Stromal cell of bone marrow (primary cell): ENCODE results near the gene UPP2.

ENCODE experiments used
- DNase-seq: peaks from one replicate; pipeline ENCODE4 v3.0.0-alpha.2; 2012; ENCODE audit warnings: low read depth

The UPP2 gene

DNA sequence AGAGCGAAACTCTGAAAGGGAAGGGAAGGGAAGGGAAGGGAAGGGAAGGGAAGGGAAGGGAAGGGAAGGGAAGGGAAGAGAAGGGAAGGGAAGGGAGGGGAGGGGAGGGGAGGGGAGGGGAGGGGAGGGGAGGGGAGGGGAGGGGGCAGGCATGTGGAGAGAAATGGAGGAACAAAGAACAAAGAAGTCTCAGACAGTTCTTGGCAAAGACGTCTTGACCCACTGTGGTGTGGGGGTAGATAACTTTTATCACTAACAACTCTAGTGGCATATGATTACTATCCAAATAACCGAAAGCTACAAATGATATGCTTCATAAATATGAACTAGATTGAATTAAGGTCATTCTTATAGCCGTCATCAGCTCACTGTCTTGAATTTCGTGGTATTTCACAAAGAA is 3.2 kb downstream of the UPP2 start:
- DNase-seq: no peak

DNA sequence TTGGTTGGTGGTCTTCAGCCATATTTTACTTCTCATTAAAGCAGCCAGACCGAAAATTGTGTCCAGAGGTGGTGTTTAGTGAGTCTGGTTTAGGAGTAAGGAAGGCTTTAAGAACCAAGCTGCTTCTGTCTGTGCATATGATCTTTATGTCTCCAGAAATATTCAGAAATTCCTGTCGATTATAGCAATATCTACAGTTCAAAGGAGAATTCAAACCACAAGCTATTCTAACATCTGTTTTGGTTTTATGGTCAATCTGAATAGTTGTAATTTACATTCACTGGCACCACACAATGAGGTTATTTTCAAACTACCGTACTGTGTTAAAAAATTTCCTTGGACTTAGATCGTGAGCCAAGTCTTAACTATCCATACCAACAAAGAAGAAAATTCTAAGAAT is 11.3 kb downstream of the UPP2 start:
- no peak for DNase-seq

DNA sequence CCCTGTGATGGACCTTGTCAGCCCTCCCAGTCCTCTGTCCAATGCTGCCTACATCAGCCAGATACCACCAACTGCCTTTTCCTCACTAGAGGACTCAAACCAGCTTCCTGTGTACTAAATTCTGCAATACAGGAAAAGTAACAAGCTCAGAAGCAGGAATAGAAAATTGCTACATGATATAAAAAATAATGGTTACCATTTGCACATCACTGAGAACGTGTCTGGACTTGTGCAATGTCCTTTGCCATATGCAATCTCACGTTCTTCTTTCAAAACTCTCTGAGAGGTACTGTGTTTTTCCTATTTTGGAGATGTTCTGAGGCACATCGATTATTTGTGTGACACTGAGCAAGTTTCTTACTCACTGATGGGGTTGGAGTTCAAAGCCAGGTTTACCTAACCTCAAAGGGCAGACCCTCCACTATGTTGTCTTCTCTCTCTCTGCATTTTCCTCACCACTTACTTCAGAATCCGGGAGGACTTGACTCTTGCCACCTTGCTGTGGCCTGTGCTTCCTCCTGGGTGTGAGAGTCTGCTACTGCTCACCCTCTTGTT is 12.1 kb downstream of the UPP2 start:
- DNase-seq: no peak

DNA sequence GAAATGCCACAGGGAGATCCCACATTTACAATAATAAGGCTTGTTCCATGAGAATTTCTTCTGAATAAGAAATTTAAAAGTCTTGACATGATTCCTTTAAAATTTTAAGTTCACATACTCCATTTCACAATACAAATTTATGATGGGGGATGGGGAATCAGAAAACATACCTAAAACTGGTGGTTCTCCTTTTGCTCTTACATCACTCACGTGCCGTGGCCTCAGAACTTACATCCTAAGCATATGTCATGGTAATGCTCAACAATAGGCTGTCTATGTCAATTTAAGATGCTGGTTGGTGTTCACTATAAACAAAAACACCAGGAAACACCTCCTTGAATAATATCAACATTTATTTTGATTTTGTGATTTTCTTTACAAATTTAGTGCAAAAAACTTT is 12.8 kb downstream of the UPP2 start:
- no peak for DNase-seq

DNA sequence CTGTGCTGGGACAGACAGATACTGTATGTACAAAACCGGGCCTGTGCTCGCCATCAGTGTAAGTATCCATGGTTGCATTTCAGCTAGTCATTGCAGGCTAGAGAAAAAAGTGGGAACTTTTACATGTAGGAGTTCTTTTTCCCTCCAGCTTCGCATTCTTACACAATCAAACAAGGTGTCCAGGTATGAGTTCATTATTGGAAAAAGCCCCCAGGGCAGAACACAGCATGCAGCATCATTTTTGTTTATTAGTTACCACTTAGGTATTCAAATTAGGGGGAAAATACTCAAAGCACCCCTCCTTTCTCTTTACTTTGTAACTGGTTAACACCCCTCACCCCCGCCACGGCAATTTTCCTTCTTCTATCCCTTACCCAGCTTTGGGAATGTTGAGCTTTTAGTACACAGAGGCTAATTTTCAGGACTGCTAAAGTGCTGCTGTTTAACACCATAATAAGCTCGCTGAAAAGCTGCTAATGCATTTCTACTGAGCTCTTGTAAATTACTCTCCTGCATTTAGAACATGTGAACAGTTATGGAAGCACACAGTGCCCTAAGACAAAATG is 13.6 kb downstream of the UPP2 start:
- DNase-seq: no peak

DNA sequence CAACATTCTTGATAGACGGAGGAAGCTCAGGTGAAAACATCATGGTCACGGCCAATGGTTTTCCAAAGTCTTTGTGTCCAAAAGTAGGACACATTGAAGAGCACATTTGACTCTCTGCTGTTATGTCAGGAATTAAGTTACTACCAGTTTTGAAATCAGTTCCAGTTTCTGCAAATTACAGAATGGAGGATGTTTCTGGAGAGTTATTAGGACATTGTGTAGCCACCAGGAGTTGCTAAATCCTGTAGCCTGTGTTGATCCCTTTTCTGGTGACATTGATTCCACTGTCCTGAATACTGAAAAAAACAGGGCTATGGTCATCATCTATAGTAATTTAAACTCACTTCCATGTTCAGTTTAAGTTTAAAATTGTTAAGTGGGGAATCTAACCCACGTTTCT is 15.3 kb downstream of the UPP2 start:
- no peak for DNase-seq

DNA sequence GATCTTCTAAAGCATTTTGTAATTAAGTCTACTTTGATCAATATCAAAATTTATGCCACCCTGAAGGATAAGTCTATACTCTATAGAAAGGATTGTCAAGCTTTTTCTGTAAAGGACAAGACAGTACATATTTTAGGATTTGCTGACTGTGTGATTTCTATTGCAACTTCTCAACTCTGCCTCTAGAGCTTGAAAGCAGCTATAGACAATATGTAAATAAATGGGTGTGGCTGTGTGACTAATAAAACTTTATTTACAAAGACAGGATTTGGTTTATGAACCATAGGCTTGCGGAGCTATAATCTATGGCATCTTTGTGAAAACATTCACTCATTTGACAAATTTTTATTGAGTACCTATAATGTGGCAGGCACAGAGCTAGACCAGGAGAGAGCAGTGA is 18.4 kb downstream of the UPP2 start:
- DNase-seq: no peak

DNA sequence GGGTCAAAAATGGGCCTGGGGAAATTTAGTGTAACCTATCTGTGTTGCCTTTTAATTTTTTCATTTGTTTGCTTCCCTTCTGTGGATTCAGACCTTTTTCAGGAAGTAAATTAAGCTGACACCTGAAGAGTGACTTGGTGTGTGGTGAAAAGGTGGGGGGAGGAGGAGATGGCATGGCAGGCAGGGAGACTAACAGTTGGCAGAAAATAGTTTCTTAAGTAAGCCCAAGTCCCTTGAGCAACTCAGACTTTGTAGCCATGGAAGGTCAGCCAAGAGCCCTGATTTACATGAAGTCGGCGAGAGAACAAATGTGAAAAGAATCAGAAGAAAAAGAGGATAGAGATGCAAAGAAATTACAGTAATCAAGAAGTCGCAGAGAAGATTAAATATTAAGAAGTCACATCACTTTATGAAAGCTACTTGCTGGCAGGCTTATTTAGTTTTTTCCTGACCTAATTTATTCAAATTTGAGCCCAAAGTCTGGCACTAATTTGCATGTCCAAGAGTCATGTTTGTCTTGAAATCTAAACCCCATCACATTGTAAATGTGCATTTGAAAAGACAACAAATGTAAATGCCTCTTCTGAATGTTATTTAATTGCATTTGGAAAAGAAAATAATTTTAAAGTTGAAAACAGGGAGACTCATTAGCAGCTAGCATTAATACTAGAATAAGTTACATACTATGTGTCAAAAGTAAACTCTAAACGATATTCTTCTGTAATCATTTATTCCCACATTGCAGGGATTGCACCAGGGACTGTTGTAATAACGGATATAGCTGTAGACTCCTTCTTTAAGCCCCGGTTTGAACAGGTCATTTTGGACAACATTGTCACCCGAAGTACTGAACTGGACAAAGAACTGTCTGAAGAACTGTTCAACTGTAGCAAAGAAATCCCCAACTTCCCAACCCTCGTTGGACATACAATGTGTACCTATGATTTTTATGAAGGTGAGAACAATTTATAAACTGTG is 19.3 kb downstream of the UPP2 start:
- no peak for DNase-seq

DNA sequence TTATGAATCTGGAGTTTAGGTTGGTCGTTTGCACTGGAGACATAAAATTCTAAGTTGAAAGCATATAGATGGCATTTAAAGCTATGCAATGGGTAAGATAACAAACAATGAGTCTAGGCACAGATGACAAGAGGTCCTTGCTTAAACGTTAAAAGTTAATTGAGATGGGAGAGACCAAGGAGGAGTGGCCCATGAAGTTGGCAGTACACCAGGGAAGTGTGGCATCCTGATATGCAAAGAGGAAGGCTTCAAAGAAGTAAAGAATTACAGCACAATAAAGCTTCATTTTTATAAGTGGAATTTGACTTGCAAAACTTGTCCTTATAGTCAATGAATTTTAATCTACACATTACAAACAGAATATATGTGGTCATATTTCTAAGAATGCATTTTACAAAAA is 23.2 kb downstream of the UPP2 start:
- DNase-seq: no peak

DNA sequence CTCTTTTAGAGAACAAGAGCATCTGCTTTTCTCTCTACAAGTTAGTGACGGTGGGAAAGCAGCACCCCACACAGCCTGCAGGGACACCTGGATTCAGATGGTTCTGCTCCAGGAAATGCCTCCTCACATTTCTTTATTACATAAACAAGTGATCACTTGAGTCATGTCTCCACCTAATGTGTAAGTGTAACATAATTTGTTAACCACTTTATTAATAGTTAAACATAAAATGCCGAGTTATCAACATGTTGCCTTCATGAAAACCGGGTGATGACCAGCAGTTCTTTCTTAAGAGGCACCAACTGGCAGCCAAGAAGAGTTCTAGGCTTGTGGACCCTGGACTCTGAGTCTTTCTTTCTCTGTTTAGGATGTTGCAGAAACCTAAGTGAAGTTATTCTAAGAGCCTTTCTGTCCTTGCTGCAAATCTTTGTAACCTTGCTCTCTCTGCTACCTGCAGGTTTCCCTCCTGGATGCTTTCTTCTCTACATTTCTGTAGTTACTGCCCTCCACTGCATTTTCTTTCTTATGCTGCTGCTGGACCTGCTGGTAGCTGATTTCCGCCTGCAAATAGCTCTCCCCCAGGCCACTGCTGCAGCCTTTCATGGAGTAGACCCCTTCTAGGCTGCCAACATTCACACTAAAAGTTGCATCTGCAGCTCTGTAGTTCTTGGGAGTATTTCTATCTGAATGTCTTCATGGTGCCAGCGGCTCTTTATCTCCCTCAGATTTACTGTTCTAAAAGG is 24.3 kb downstream of the UPP2 start:
- DNase-seq: no peak

DNA sequence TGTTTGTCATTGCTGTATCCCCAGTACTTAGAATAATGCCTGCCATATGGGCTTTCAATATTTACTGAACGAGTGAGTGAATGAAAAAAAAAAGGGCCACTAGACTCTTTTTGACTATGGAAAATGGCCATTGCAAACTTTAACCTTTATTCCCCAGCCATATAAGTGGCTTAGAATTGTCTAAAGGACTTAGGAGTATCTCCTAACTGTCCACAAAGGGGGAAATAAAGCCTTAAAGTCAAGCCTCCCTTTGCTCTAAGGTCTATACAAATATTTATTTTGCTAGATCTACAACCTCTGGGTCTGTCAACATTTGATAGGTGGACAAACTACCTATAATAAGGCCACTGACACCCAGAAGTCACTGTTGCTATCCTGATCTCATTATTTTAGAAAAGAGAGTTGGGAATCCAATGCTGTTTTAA is 25.7 kb downstream of the UPP2 start:
- DNase-seq: no peak

DNA sequence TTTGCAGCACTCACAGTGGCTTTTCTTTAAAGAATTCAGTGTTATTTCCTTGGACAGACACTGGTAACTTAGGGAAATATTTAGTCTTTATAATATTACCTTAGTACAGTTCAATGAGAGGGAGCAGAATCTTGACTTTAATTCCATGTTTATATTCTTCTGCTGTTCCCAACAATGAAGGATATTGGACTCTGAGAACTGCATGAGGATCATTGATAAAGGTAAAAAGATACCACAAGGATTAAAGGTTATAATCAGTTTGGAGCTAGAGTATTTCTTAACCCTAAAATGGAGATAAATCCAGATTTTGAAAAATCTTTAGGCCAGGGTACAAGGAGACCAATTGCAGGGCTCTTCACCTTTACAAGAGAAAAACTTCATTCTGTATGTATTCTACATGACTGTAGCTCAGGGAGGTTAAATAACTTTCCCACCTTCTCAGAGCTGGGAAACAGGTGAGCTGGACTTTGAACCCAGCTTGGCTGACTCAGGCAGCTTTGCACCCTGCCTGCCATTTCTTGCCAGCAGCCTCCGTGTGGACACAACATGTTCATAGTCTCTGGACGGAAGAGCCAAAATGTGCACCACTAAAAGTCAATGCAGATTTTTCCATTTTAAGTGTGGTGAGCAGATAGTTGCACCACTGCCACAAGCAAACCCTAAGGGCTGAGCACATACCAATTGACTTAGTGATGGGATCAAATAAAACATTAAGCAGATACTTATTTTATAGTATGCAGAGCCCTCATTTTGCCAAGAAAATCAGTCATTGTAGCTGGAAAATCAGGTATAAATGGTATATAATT is 26.7 kb downstream of the UPP2 start:
- DNase-seq: no peak

DNA sequence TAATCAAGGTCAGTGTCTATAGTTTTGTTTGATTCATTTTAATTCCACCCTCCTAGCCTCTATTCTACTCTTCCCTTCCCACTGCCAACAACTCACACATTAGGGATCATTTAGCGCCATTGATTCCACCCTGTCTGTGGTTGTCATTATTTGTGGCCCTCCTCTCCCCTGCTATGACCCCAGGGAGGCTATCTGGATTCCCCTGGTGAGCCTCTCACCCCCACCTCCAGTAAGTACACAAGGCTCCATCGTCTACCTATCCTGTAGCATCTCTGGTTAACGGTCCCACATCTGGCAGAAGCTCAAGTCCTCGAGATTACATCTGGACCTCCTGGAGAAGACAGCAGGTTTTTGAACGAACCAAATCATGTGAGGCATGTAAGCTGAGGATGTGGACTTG is 27.4 kb downstream of the UPP2 start:
- no peak for DNase-seq

DNA sequence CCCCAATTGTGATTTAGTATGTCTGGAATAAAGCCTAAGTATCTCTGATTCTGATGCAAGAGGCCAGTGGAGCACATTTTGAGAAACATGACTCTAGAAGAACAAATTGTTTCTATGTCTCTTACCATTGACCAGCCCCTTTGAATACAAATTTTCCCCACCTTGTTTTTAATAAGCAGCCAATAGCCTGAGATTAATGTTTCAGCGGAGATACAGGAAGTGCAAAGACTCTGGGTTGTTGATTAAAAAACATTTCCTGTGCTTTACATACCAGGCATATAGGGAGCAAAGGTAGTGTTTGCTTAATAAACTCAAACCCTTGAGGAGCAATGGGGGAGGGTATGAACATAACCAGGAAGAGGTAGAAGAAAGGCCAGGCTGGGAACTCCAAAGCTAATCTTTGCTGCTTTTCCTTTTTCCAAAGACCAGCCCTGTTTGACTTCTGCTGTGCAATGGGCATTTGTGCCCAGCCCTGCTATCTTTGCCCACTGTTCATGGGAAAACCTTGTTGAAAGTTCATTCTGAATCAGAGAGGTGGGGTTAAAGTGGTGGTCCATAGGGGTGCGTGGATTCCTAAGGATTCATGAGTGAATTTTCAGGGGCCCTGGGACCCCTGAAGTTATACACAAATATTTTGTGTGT is 29.3 kb downstream of the UPP2 start:
- DNase-seq: no peak

DNA sequence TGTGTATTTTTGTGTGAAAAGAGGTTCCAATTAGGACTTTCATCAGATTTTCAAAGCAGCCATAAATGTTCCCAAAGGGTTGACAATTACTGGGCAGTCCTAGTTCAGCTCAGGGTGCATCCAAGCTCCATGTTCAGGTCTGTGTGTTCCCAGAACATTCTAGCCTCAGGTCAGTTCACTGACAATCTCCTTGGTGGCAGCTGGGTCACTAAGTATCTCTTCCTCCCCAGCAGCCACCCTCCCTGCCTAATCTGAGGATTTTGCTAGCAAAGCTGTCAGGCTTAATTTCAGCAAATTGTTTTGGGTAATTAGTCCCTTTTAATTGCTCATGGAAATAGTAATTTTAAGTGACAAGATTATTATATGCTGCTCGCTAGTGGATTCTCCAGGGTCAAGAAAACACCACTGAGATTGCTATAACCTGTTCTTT is 29.8 kb downstream of the UPP2 start:
- DNase-seq: no peak

DNA sequence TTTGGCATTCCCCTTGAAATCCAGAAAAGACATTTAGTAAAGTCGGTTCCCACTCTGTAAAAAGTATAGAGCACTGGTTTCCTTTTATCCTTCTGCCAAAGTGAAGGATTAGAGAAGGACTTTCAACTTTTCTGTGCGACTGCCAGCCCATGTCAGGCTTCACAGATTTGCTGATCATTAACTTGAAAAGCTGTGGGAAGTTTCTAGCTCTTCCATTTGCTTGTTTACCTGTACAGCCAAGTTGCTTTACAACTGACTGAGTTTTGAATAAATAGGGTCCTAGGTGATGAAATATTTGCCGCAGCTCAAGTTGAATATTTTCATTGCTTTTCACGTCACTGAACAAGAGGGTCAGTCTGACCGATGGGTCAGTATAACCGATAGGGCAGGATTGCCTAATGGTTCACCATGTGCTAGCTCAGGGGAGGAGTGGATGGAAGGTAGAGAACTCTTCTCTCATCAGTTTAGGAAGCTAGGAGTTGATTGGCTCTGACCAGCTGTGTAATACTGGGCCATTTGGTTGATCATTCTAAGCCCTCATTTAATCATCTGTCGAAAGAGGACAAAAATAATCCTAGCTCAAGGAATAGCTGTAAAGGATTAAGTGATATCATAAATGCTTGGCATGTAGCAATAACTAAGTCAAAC is 30.4 kb downstream of the UPP2 start:
- no peak for DNase-seq

DNA sequence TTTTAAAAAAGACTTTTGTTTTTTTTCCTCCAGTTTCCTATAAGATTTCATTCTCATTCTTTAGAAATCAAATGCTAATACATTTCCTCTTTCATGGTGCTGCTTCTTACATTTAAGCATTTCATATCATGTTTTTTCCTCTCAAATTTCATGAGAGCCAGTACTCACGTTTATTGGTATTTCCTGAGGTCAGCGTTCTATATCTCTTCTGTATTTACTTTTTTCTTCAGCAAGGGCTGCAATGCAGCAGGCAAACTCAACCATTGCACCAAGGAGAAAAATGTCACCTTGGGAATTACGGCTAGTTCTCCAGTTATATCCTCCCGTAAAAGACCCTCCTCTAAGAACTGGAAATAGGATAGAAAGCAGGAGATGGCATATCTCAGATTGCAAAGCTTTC is 32.4 kb downstream of the UPP2 start:
- no peak for DNase-seq

DNA sequence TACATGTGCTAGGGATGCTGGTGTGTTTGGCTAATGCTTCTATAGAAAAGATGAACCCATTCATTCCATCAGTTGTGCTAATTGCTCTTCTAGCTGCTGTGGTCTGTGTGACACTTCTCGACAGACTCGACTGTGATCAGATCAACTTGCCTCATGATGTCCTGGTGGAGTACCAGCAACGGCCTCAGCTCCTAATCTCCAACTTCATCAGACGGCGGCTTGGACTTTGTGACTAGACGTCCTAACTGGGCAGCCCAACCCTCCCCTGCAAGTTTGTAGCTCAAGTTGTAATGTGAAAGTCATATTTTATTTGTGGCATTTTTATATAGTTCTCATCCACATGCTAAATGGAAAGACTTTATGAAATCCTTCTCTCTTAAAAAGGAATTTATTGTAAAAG is 33.0 kb downstream of the UPP2 start:
- no peak for DNase-seq

DNA sequence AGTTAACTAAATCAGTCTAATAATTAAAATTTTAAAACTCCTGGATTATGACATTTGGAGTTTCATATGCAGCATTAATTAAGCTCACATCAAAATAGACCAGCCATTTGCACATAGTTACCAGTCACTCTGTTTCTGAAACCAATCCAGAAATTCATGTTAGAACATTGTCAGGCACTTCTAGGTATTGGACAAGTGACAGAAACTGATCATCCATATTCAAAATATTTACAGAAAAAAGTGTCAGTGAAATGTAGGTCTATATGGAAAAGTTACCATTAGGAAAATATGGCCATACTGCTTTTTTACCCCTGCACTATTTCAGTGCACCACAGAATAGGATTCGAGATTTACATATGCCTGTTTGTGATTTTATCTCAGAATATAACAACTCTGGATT is 33.4 kb downstream of the UPP2 start:
- DNase-seq: no peak

DNA sequence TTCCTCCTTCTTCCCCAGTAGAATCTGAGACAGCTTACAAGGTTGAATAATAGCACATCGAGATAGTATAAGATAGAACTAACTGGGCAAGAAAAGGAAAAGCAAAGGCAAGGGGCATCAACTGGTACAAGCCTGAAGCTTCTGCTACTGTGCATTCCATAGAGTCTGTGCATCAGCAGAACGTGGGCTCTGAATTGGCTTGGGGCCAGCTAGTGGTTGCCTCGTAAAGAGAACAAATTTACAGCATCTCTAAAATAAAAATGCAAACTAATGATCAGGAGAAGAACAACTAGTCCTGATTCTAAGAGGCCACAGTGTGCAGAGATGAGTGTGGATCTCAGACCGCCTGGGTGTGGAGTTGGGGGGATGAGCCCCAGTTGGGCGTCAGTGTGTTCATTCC is 36.6 kb downstream of the UPP2 start:
- no peak for DNase-seq

DNA sequence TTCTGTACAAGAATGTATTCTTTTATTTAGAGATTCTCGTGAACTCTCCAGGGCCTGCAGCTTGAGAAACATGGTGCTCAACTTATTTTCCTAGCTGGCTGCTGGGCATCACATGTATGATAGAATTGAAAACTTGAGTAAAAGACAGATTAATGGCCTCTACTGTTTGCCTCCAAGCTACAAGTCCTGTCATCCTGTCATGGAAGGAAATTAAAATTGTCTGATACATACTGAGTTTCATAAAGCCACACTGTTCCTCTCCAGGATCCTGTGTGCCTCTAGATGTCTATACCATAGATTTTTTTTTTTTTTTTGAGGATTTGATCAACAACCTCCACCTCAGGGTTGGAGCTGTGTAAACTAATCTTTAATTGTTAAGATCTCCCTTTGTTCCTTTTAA is 38.5 kb downstream of the UPP2 start:
- DNase-seq: no peak
